Measurements from ENCODE around the gene SIPA1L3. TPM values are rescaled to one million over a fixed set of nuclear protein-coding genes. Genes with fewer than 3 reads are reported as not detected.

Gene SIPA1L3
- total RNA-seq, 3 donors from 2014 or later, result 9.6 to 29.8 (median 28.5) TPM

- H3K27ac ChIP-seq, result peak overlapping the region; percentile 66 to 80
- H3K4me1 ChIP-seq, result peaks cover 6 to 11% of the 10 kb centered on the region in 2 donors
- no peak overlapping the region for H3K4me3 ChIP-seq
- DNase-seq (ENCODE audit: low spot score in 2 of 2), result peak in 1 of 2 donors; percentile 32
- no peaks in the 10 kb centered on the region for H3K27me3 ChIP-seq
- H3K36me3 ChIP-seq, result no peaks in the 10 kb centered on the region
- no peak for TF ChIP-seq POLR2A (IDR thresholded peaks at IDR 0.05)
- intact Hi-C loops (cut with DNase I; ENCODE audit: low total_unique reads), result loop anchor here (1.0 kb wide), 1 partner anchor 19 kb away; no protein-coding TSS in a partner anchor
- no peaks in the 10 kb centered on the region for H3K9me3 ChIP-seq
Observed at GRCh38 chr19:37989855-37990254, 82.8 kb downstream of the SIPA1L3 start.

- H3K27ac ChIP-seq, result peak overlapping the region; percentile 66 to 80
- peaks cover 6 to 11% of the 10 kb centered on the region in 2 donors for H3K4me1 ChIP-seq
Observed at GRCh38 chr19:37990362-37990761, 83.4 kb downstream of the SIPA1L3 start.

GRCh38 chr19:37991176-37991835 is 84.3 kb downstream of the SIPA1L3 start:
- intact Hi-C loops (cut with DNase I; ENCODE audit: low total_unique reads), result no loop called here
- H3K9me3 ChIP-seq, result no peaks in the 10 kb centered on the region
- H3K27ac ChIP-seq, result peak overlapping the region; percentile 66 to 80
- H3K4me3 ChIP-seq, result no peak overlapping the region
- no peaks in the 10 kb centered on the region for H3K36me3 ChIP-seq
- no peaks in the 10 kb centered on the region for H3K27me3 ChIP-seq
- DNase-seq (ENCODE audit: low spot score in 2 of 2), result no peak
- TF ChIP-seq POLR2A (IDR thresholded peaks at IDR 0.05) (no peak), CTCF (IDR thresholded peaks at IDR 0.05) (no peak), POLR2AphosphoS5 (IDR thresholded peaks at IDR 0.05) (no peak)
- H3K4me1 ChIP-seq, result peaks cover 6 to 11% of the 10 kb centered on the region in 2 donors

More at GRCh38 chr19:37990362-37990761, 83.4 kb downstream of the SIPA1L3 start:
- peak in 1 of 3 donors; percentile 36 for TF ChIP-seq CTCF (IDR thresholded peaks at IDR 0.05)
- TF ChIP-seq POLR2AphosphoS5 (IDR thresholded peaks at IDR 0.05), result no peak
- Histone ChIP-seq H3K4me3 (no peak overlapping the region), H3K27me3 (no peaks in the 10 kb centered on the region), H3K9me3 (no peaks in the 10 kb centered on the region), H3K36me3 (no peaks in the 10 kb centered on the region)
- peak; percentile 65 to 72 for DNase-seq (ENCODE audit: low spot score in 2 of 2)
- intact Hi-C loops (cut with DNase I; ENCODE audit: low total_unique reads), result loop anchor here (1.0 kb wide), 1 partner anchor 19 kb away; no protein-coding TSS in a partner anchor

- no peak for DNase-seq (ENCODE audit: low spot score in 2 of 2)
- Histone ChIP-seq H3K9me3 (no peaks in the 10 kb centered on the region), H3K27me3 (no peaks in the 10 kb centered on the region), H3K4me3 (no peak overlapping the region), H3K36me3 (no peaks in the 10 kb centered on the region), H3K27ac (peak overlapping the region in 1 of 2 donors; percentile 66), H3K4me1 (peaks cover 6 to 11% of the 10 kb centered on the region in 2 donors)
- intact Hi-C loops (cut with DNase I; ENCODE audit: low total_unique reads), result no loop called here
- TF ChIP-seq POLR2A (IDR thresholded peaks at IDR 0.05), result no peak
- TF ChIP-seq CTCF (IDR thresholded peaks at IDR 0.05), result peak in 1 of 3 donors; percentile 10
Observed at GRCh38 chr19:37991841-37992248, 84.8 kb downstream of the SIPA1L3 start.

- TF ChIP-seq CTCF (IDR thresholded peaks at IDR 0.05), result no peak
- TF ChIP-seq POLR2AphosphoS5 (IDR thresholded peaks at IDR 0.05), result no peak
- TF ChIP-seq POLR2A (IDR thresholded peaks at IDR 0.05), result no peak
- Histone ChIP-seq H3K27ac (no peak overlapping the region), H3K4me3 (no peak overlapping the region), H3K4me1 (peaks cover 6 to 11% of the 10 kb centered on the region in 2 donors), H3K36me3 (no peaks in the 10 kb centered on the region), H3K27me3 (no peaks in the 10 kb centered on the region), H3K9me3 (no peaks in the 10 kb centered on the region)
- no peak for DNase-seq (ENCODE audit: low spot score in 2 of 2)
- intact Hi-C loops (cut with DNase I; ENCODE audit: low total_unique reads), result no loop called here
Observed at GRCh38 chr19:37992761-37993160, 85.8 kb downstream of the SIPA1L3 start.

Data from breast epithelium (tissue), 4 donors.